Type B pancreatic cell (in vitro differentiated cells): ENCODE measurements around the gene NEO1. TPM values are rescaled to one million over a fixed set of nuclear protein-coding genes. Genes with fewer than 3 reads are reported as not detected.
A peak's percentile ranks its signal among the peaks of the same experiment; 100 is the strongest.

Source experiments
- DNase-seq: peaks from one replicate; pipeline ENCODE4 v3.0.0; 2021; ENCODE audit warnings: mixed read lengths; ENCODE audit not compliant: unreplicated experiment; ENCODE audit errors: extremely low spot score
- H3K27ac Mint-ChIP-seq: 2 replicates; pipeline ENCODE4 v1.8.0; 2021; ENCODE audit warnings: mild to moderate bottlenecking, mixed read lengths
- H3K27me3 Mint-ChIP-seq: 2 replicates; pipeline ENCODE4 v1.8.0; 2021; ENCODE audit warnings: mixed read lengths
- H3K36me3 Mint-ChIP-seq: 2 replicates; pipeline ENCODE4 v1.8.0; 2021; ENCODE audit warnings: mixed read lengths
- H3K4me1 Mint-ChIP-seq: one replicate; pipeline ENCODE4 v1.8.0; 2021; ENCODE audit warnings: mixed read lengths; ENCODE audit not compliant: unreplicated experiment
- H3K4me3 Mint-ChIP-seq: 2 replicates; pipeline ENCODE4 v1.8.0; 2021; ENCODE audit warnings: mild to moderate bottlenecking, mixed read lengths
- H3K9me3 Mint-ChIP-seq: 2 replicates; pipeline ENCODE4 v1.8.0; 2021; ENCODE audit warnings: mixed read lengths
- total RNA-seq: library from RNA; stranded (reverse); gene quantifications from 2 replicates; pipeline ENCODE4 v1.2.1, GENCODE V29; 2021; ENCODE audit warnings: low replicate concordance
- TF ChIP-seq, protein P1 (sequence below): fragments of 200-600 bp; sonication (generic); conservative IDR thresholded peaks from 2 replicates; pipeline ENCODE4 v1.5.0; 2021; ENCODE audit warnings: antibody characterized with exemption, mild to moderate bottlenecking

The NEO1 gene
- total RNA-seq, 1 donor from 2014 or later = 94.7 TPM

DNA sequence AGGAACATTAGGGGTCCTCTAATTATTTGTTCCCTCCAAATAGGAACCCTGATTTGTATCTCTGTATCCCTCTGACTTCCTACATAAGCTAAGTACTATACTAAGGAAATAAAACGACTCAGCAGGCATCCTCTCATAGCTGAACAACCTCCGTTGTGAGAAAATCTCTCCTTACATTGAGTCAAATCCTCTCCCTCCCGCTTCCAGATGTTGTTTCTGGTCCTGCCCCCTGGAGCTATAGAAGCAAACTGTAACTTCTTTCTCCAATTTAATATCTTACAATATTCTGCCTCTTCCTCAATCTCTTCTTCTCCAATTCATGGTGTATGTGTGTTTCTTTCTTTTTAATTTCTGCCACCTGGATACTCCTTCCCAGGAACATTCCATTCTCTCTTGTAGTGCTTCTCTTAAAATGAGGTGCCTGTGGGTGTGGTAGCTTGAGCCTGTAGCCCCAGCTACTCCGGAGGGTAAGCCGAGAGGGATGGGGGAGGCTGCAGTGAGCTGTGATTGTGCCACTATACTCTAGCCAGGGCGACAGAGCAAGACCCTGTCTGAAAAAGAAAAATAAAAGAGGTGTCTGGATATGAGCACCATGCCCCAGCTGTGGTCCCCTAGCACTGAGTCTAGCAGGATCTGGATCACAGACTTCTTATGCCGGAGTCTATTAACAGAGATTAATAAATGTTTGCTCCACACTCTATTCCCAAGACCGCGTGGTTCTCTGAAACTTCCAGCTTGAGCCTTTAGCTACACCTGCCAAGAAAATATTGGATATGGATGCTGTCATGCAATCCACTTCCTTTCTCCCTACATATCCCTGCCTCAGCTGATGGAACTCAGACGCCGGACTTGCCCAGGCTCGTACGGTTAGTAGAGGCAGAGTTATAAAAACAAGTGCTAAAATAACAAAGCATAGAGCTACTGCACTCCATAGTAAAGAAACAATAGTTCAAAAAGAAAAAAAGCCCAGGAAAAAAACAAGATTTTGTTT is 42.9 kb upstream of the NEO1 start:
- Mint-ChIP-seq H3K27me3 (no peaks in the 10 kb centered on the region), H3K27ac (no peak overlapping the region), H3K9me3 (no peaks in the 10 kb centered on the region), H3K4me1 (peaks cover 14% of the 10 kb centered on the region), H3K4me3 (no peak overlapping the region), H3K36me3 (no peaks in the 10 kb centered on the region)
- DNase-seq = no peak
- TF ChIP-seq, protein P1, sequence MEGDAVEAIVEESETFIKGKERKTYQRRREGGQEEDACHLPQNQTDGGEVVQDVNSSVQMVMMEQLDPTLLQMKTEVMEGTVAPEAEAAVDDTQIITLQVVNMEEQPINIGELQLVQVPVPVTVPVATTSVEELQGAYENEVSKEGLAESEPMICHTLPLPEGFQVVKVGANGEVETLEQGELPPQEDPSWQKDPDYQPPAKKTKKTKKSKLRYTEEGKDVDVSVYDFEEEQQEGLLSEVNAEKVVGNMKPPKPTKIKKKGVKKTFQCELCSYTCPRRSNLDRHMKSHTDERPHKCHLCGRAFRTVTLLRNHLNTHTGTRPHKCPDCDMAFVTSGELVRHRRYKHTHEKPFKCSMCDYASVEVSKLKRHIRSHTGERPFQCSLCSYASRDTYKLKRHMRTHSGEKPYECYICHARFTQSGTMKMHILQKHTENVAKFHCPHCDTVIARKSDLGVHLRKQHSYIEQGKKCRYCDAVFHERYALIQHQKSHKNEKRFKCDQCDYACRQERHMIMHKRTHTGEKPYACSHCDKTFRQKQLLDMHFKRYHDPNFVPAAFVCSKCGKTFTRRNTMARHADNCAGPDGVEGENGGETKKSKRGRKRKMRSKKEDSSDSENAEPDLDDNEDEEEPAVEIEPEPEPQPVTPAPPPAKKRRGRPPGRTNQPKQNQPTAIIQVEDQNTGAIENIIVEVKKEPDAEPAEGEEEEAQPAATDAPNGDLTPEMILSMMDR = no peak

DNA sequence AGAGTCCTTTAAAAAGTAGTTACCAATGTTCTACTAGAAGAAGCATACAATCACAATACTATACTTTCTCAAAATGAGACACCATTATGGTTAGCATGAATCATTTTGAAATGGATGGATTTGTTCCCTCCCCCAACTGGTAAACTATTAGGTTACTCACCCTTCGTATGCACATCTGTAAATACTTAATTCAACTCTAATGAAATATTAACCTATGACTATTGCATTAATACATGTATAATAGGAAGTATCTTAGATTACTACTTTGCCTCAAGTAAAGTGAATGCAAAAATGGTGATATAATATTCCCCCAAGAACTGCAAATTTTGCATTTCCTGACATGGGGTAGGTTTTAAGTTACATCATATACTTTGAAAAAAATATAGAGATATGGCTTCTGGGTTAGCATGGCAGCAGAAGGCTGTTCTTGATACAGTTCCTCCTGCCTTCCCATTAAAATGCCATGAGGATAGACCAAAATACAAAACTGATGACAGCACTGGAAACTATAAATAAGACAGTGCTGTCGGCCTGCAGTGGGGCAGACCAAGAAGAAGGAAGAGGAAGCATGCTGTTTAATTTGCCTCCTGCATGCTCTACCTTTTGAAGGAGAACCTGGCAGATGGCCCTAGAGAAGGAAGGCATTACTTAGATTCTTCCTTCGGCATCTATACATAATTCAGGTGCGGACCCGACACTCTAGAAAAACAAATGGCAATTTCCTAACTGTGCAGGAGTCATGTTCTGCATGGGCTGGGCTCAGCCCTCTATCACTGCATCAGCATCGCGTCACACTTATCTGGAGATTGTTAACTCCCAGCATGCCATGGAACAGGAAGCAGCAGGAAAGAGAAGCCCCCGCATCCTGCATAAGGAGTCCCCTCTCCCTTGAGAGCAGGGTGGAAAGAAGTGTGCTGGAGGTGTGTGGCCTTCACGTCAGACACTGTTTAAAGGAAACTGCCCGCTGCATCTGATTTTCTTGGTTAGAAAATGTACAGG is 41.8 kb upstream of the NEO1 start:
- no peaks in the 10 kb centered on the region for H3K36me3 Mint-ChIP-seq
- no peaks in the 10 kb centered on the region for H3K9me3 Mint-ChIP-seq
- no peak overlapping the region for H3K4me3 Mint-ChIP-seq
- peaks cover 14% of the 10 kb centered on the region for H3K4me1 Mint-ChIP-seq
- DNase-seq = no peak
- no peaks in the 10 kb centered on the region for H3K27me3 Mint-ChIP-seq
- H3K27ac Mint-ChIP-seq = no peak overlapping the region
- TF ChIP-seq, protein P1 = no peak

DNA sequence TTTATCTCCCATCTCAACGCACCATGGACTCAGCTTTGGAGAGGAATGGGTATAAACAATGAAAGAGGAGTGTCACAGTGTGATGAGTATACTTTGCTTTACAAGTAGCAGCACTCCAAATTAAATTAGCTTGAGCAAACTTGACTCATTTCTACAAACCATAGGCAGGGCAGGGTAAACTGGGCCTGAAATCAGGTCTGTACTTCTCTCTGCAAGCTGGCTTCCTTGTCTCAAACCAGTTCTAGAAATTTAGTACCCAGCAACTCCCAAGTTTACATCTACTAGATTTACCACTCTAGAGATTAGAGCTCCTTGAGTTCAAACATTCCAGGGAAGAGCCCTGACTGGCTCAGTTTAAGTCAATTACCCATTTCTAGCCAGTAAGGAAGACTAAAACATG is 37.4 kb upstream of the NEO1 start:
- Mint-ChIP-seq H3K27ac (no peak overlapping the region), H3K4me1 (peaks cover 25% of the 10 kb centered on the region), H3K9me3 (no peaks in the 10 kb centered on the region), H3K27me3 (no peaks in the 10 kb centered on the region), H3K4me3 (no peak overlapping the region), H3K36me3 (no peaks in the 10 kb centered on the region)
- TF ChIP-seq, protein P1 = no peak
- peak; percentile 3 for DNase-seq

DNA sequence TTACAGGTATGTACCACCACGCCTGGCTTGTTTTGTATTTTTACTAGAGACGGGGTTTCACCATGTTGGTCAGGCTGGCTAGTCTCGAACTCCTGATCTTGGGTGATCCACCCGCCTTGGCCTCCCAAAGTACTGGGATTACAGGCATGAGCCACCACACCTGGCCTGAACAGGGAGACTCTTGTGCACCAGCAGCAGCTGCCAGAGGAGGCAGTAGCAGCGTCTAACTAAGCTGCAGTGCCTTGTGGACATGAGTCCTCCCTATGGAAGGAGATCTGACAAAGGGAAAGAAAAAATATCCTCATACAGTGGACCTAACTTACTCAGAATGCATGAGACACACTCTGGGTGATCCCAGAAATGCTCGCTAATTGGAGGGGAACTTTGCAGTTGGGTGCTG is 36.8 kb upstream of the NEO1 start:
- Mint-ChIP-seq H3K4me1 (peaks cover 24% of the 10 kb centered on the region), H3K9me3 (no peaks in the 10 kb centered on the region), H3K4me3 (no peak overlapping the region), H3K27ac (no peak overlapping the region), H3K36me3 (no peaks in the 10 kb centered on the region), H3K27me3 (no peaks in the 10 kb centered on the region)
- peak; percentile 42 for DNase-seq
- TF ChIP-seq, protein P1 = no peak

DNA sequence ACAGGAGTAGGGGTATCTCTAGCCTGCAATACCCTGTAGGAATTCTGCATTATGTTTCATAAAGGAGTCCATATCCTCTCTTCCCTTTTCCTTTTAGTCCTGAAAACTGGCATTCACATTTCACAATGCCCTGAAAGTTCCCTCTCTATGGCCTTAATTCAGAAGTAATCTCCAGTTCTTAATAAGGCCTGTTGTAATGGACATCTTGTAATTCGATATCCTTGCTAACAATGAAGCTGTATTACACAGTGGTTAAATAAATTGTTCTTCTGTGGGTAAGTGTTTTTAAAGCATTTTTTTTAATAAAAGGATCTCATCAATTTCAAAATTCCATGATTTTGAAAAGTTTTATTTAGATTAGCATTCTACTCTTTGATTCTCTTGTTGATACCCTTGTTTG is 34.3 kb upstream of the NEO1 start:
- TF ChIP-seq, protein P1 = no peak
- no peak overlapping the region for H3K4me3 Mint-ChIP-seq
- H3K27me3 Mint-ChIP-seq = no peaks in the 10 kb centered on the region
- H3K9me3 Mint-ChIP-seq = no peaks in the 10 kb centered on the region
- no peaks in the 10 kb centered on the region for H3K36me3 Mint-ChIP-seq
- H3K27ac Mint-ChIP-seq = no peak overlapping the region
- no peak for DNase-seq
- peaks cover 42% of the 10 kb centered on the region for H3K4me1 Mint-ChIP-seq
